Measurements from ENCODE around the gene NDUFC2.
"Not testable (repeated sequence)": the region's sequence is repeated elsewhere in the genome, so short reads cannot be mapped to it uniquely, and the experiment has no call there.

The NDUFC2 gene

DNA sequence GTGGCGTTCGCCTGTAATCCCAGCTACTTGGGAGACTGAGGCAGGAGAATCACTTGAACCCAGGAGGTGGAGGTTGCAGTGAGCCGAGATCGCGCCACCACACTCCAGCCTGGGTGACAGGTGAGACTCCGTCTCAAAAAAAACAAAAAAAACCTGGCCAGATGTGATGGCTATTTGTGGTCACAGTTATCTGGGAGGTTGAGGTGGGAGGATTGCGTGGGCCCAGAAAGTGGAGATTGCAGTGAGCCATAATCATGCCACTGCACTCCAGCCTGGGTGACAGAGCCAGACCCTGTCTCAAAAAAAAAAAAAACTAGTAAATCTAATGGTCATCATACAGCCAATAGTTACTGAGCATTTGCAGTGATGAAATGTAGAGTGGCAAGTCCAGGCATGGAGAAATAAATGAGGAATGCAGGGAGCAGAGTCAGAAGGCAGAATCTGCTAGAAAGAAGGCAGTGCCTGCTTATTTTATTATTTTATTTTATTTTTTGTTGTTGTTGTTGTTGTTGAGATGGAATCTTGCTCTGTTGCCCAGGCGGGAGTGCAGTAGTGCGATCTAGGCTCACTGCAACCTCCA, 19.8 kb downstream of the NDUFC2 start:
- H3K27me3 Mint-ChIP-seq; DNase-seq (ENCODE audit: low spot score in 2 of 2); H3K36me3 Mint-ChIP-seq (ENCODE audit: insufficient read depth); H3K4me3 Mint-ChIP-seq; ATAC-seq (replicated peaks; ENCODE audit: extremely low read depth, poor library complexity, severe bottlenecking); H3K4me1 Mint-ChIP-seq; H3K9me3 Mint-ChIP-seq; H3K27ac Mint-ChIP-seq (ENCODE audit: low read depth): not testable (repeated sequence)

DNA sequence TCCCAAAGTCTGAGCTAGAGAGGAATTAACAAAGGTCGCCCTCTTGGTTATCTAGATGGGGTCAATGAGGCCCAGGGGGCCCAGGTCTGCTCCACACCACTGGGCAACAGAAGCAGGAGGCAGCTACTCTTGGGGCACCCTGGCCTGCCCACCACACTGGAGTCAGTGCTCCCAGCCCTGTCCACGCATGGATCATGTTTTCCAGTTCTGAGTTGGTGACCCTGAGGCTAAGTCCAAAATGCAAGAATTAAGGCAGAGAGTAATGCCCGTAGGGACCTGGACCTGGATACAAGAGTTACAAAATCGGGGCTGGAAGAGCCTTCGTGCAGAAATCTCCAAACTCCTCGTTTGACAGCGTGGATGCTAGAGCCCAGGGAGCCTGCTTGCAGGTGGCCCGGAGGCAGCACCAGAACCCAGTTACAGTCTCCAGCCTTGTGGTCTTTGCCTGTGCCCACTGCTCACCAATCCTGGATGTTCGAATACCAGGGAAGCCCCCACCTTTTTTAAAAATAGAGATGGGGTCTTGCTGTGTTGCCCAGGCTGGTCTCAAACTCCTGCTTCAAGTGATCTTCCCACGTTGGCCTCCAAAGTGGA, 22.1 kb downstream of the NDUFC2 start:
- H3K9me3 Mint-ChIP-seq: no peaks in the 10 kb centered on the region
- no peaks in the 10 kb centered on the region for H3K27me3 Mint-ChIP-seq
- H3K36me3 Mint-ChIP-seq (ENCODE audit: insufficient read depth): no peaks in the 10 kb centered on the region
- ATAC-seq (replicated peaks; ENCODE audit: extremely low read depth, poor library complexity, severe bottlenecking) (no peak), DNase-seq (ENCODE audit: low spot score in 2 of 2) (no peak)
- H3K4me3 Mint-ChIP-seq: no peak overlapping the region
- no peak overlapping the region for H3K27ac Mint-ChIP-seq (ENCODE audit: low read depth)
- no peaks in the 10 kb centered on the region for H3K4me1 Mint-ChIP-seq

DNA sequence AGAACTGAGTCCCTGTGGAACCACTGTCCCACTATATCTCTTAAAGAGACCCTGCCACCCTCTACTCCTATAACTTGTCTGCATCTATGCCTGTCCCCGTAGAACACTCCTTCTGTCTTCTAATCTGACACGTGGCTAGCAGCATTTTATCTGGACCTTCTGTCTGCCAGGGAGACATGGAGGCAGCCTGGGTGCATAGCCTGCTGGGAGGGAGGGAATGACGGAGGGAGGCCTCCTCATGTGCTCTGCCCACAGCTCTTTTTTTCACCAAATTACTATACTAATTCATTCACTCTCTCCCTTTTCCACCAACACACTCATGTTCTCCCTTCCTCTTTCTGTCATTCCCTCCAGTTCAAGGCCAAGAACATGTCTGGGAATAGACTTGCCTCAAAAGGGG, 23.6 kb downstream of the NDUFC2 start:
- Mint-ChIP-seq H3K27me3 (no peaks in the 10 kb centered on the region), H3K4me1 (no peaks in the 10 kb centered on the region), H3K9me3 (no peaks in the 10 kb centered on the region), H3K4me3 (no peak overlapping the region), H3K36me3 (ENCODE audit: insufficient read depth) (no peaks in the 10 kb centered on the region), H3K27ac (ENCODE audit: low read depth) (no peak overlapping the region)
- DNase-seq (ENCODE audit: low spot score in 2 of 2): no peak
- ATAC-seq (replicated peaks; ENCODE audit: extremely low read depth, poor library complexity, severe bottlenecking): no peak

DNA sequence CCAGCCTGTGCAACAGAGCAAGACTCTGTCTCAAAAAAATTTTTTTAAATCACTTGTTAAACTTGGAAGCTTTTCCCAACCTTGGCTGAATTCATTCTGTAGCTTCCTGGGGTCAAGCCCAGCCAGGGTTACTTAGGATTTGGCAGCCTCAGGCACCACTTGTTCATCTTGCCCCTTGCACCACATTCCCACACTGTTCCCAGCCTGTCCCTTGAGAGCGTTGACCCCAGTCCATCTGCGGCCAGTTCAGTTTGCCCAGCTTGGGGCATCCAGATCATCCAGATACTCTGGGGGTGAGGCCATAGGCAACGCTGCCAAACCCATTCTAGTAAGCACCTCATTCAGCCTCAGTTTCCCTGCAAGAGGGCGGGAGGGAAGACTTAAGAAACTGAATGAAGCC, 24.7 kb downstream of the NDUFC2 start:
- no peaks in the 10 kb centered on the region for H3K9me3 Mint-ChIP-seq

GRCh38 chr11:78050964-78051831, 28.5 kb downstream of the NDUFC2 start:
- DNase-seq (ENCODE audit: low spot score in 2 of 2): no peak
- no peak for ATAC-seq (replicated peaks; ENCODE audit: extremely low read depth, poor library complexity, severe bottlenecking)
- Mint-ChIP-seq H3K36me3 (ENCODE audit: insufficient read depth) (no peaks in the 10 kb centered on the region), H3K4me3 (no peak overlapping the region), H3K27me3 (no peaks in the 10 kb centered on the region), H3K4me1 (peaks cover 3% of the 10 kb centered on the region), H3K27ac (ENCODE audit: low read depth) (no peak overlapping the region), H3K9me3 (no peaks in the 10 kb centered on the region)

More for the DNA sequence above, 24.7 kb downstream of the NDUFC2 start:
- H3K4me1 Mint-ChIP-seq: no peaks in the 10 kb centered on the region
- ATAC-seq (replicated peaks; ENCODE audit: extremely low read depth, poor library complexity, severe bottlenecking): no peak
- DNase-seq (ENCODE audit: low spot score in 2 of 2): no peak
- no peak overlapping the region for H3K4me3 Mint-ChIP-seq
- no peaks in the 10 kb centered on the region for H3K27me3 Mint-ChIP-seq
- H3K27ac Mint-ChIP-seq (ENCODE audit: low read depth): no peak overlapping the region
- H3K36me3 Mint-ChIP-seq (ENCODE audit: insufficient read depth): no peaks in the 10 kb centered on the region

GRCh38 chr11:78049348-78049747, 30.3 kb downstream of the NDUFC2 start:
- H3K9me3 Mint-ChIP-seq: no peaks in the 10 kb centered on the region
- DNase-seq (ENCODE audit: low spot score in 2 of 2): no peak
- peaks cover 3% of the 10 kb centered on the region for H3K36me3 Mint-ChIP-seq (ENCODE audit: insufficient read depth)
- no peak overlapping the region for H3K27ac Mint-ChIP-seq (ENCODE audit: low read depth)
- peaks cover 10% of the 10 kb centered on the region for H3K4me1 Mint-ChIP-seq
- no peaks in the 10 kb centered on the region for H3K27me3 Mint-ChIP-seq
- H3K4me3 Mint-ChIP-seq: no peak overlapping the region
- no peak for ATAC-seq (replicated peaks; ENCODE audit: extremely low read depth, poor library complexity, severe bottlenecking)

- ATAC-seq (replicated peaks; ENCODE audit: extremely low read depth, poor library complexity, severe bottlenecking) (no peak), DNase-seq (ENCODE audit: low spot score in 2 of 2) (no peak)
- Mint-ChIP-seq H3K9me3 (no peaks in the 10 kb centered on the region), H3K36me3 (ENCODE audit: insufficient read depth) (peaks cover 3% of the 10 kb centered on the region), H3K27me3 (no peaks in the 10 kb centered on the region), H3K4me3 (no peak overlapping the region), H3K4me1 (peaks cover 10% of the 10 kb centered on the region), H3K27ac (ENCODE audit: low read depth) (no peak overlapping the region)
Observed at GRCh38 chr11:78048561-78048960, 31.1 kb downstream of the NDUFC2 start.

DNA sequence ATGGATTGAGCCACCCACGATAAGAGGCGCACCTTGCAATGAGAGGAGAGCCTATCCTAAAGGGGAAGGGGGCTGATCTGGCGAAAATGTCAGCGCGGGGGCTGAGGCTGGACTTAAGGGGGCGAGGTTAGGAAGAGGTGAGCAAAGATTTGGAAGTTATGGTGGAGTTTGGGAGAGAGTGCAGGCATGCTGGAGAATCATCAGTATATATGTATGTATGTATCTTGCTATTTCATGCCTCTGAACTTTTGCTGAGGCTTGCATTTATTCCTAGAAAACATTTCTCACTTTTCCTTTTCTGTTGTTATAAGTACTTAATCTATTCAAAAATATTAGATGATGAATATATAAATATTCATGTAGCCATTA, 33.2 kb downstream of the NDUFC2 start:
- Mint-ChIP-seq H3K36me3 (ENCODE audit: insufficient read depth) (peaks cover 3% of the 10 kb centered on the region), H3K4me1 (peaks cover 10% of the 10 kb centered on the region), H3K27ac (ENCODE audit: low read depth) (no peak overlapping the region), H3K27me3 (no peaks in the 10 kb centered on the region), H3K9me3 (no peaks in the 10 kb centered on the region), H3K4me3 (no peak overlapping the region)
- ATAC-seq (replicated peaks; ENCODE audit: extremely low read depth, poor library complexity, severe bottlenecking) (no peak), DNase-seq (ENCODE audit: low spot score in 2 of 2) (no peak)

DNA sequence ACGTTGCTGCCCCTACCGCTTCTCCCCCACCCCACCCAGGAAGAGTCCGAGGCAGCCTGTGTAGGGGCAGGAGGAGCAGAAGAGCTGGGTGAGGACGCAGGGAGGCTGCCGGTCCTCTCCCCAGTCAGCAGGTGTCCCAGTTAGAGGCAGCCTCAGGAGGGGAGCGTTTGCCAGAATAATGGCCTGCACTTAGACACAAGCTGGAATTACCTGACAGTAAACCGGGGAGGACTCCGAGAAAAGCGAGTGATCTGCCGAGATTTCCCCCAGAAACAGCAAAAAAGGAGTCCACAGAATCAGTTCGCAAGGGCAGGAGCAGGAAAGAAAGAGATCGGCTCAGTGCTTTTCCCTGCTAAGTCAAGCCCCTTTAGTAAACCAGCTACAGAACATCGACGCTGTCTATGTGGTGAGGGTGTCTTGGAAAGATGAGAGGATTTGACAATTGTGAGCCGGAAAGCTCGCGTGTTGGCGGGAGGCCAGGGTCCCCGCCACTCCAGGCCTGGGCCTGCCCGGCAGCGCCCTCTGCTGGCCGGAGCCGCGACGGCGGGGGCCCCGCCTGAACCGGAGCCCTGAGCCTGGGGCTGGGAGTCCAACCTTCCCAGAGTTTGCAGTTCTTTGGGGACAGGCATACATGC, 33.7 kb downstream of the NDUFC2 start:
- ATAC-seq (replicated peaks; ENCODE audit: extremely low read depth, poor library complexity, severe bottlenecking) (peak; percentile 85), DNase-seq (ENCODE audit: low spot score in 2 of 2) (peak; percentile 60 to 63)
- Mint-ChIP-seq H3K9me3 (no peaks in the 10 kb centered on the region), H3K4me1 (peaks cover 10% of the 10 kb centered on the region), H3K27me3 (no peaks in the 10 kb centered on the region), H3K27ac (ENCODE audit: low read depth) (no peak overlapping the region), H3K36me3 (ENCODE audit: insufficient read depth) (peaks cover 3% of the 10 kb centered on the region), H3K4me3 (peak overlapping the region; percentile 61)

GRCh38 chr11:78044706-78045105, 35.0 kb downstream of the NDUFC2 start:
- Mint-ChIP-seq H3K4me3 (no peak overlapping the region), H3K9me3 (no peaks in the 10 kb centered on the region), H3K27me3 (no peaks in the 10 kb centered on the region), H3K4me1 (peaks cover 18% of the 10 kb centered on the region), H3K27ac (ENCODE audit: low read depth) (no peak overlapping the region), H3K36me3 (ENCODE audit: insufficient read depth) (peaks cover 3% of the 10 kb centered on the region)
- no peak for DNase-seq (ENCODE audit: low spot score in 2 of 2)
- no peak for ATAC-seq (replicated peaks; ENCODE audit: extremely low read depth, poor library complexity, severe bottlenecking)

DNA sequence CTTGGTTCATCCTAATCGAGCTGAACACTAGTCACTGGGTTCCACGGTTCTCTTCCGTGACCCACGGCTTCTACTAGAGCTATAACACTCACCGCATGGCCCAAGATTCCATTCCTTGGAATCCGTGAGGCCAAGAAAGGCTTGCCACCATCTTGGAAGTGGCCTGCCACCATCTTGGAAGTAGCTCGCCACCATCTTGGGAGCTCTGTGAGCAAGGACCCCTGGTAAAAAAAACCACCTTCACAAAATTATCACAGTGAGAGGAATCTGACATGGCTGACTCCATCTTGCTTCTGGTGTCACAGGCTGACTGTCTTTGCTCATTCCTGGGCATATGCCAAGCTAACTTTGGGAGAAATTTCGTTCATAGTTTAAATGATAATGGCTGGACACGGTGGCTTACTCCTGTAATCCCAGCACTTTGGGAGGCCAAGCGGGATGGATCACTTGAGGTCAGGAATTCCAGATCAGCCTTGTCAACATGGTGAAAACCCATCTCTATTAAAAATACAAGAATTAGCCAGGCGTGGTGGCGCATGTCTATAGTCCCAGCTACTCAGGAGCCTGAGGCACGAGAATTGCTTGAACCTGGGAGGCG, 37.7 kb downstream of the NDUFC2 start:
- Mint-ChIP-seq H3K4me3 (no peak overlapping the region), H3K27ac (ENCODE audit: low read depth) (no peak overlapping the region), H3K36me3 (ENCODE audit: insufficient read depth) (peaks cover 3% of the 10 kb centered on the region), H3K27me3 (no peaks in the 10 kb centered on the region), H3K4me1 (peaks cover 21% of the 10 kb centered on the region), H3K9me3 (no peaks in the 10 kb centered on the region)
- ATAC-seq (replicated peaks; ENCODE audit: extremely low read depth, poor library complexity, severe bottlenecking) (no peak), DNase-seq (ENCODE audit: low spot score in 2 of 2) (no peak)

- DNase-seq (ENCODE audit: low spot score in 2 of 2); H3K36me3 Mint-ChIP-seq (ENCODE audit: insufficient read depth); H3K27ac Mint-ChIP-seq (ENCODE audit: low read depth); H3K9me3 Mint-ChIP-seq; ATAC-seq (replicated peaks; ENCODE audit: extremely low read depth, poor library complexity, severe bottlenecking); H3K27me3 Mint-ChIP-seq; H3K4me3 Mint-ChIP-seq: not testable (repeated sequence)
- H3K4me1 Mint-ChIP-seq: peaks cover 19% of the 10 kb centered on the region
Observed at GRCh38 chr11:78041380-78041719, 38.3 kb downstream of the NDUFC2 start.

Measured in central memory CD8-positive, alpha-beta T cell (primary cell).